ENCODE results near the gene LHPP.

Gene LHPP

GRCh38 chr10:124496620-124497019 lies 35.0 kb downstream of the LHPP start:
- no peak for DNase-seq (ENCODE audit: low spot score)

GRCh38 chr10:124497196-124497881 lies 35.7 kb downstream of the LHPP start:
- DNase-seq (ENCODE audit: low spot score), result peak; percentile 36

- DNase-seq (ENCODE audit: low spot score), result no peak
Observed at GRCh38 chr10:124498056-124498455, 36.4 kb downstream of the LHPP start.

GRCh38 chr10:124500757-124501156 lies 39.1 kb downstream of the LHPP start:
- DNase-seq (ENCODE audit: low spot score), result no peak

- DNase-seq (ENCODE audit: low spot score), result no peak
Observed at GRCh38 chr10:124504711-124505110, 43.1 kb downstream of the LHPP start.

GRCh38 chr10:124505279-124505678 lies 43.7 kb downstream of the LHPP start:
- DNase-seq (ENCODE audit: low spot score), result no peak

GRCh38 chr10:124508070-124508667 lies 46.5 kb downstream of the LHPP start:
- no peak for DNase-seq (ENCODE audit: low spot score)

GRCh38 chr10:124508907-124509454 lies 47.4 kb downstream of the LHPP start:
- DNase-seq (ENCODE audit: low spot score), result no peak

- DNase-seq (ENCODE audit: low spot score), result no peak
Observed at GRCh38 chr10:124509880-124510632, 48.4 kb downstream of the LHPP start.

- no peak for DNase-seq (ENCODE audit: low spot score)
Observed at GRCh38 chr10:124510759-124511158, 49.1 kb downstream of the LHPP start.

- no peak for DNase-seq (ENCODE audit: low spot score)
Observed at GRCh38 chr10:124511205-124512039, 49.8 kb downstream of the LHPP start.

GRCh38 chr10:124512040-124512428 lies 50.4 kb downstream of the LHPP start:
- no peak for DNase-seq (ENCODE audit: low spot score)

GRCh38 chr10:124512600-124512999 lies 51.0 kb downstream of the LHPP start:
- DNase-seq (ENCODE audit: low spot score), result no peak

- no peak for DNase-seq (ENCODE audit: low spot score)
Observed at GRCh38 chr10:124515244-124515970, 53.8 kb downstream of the LHPP start.

- DNase-seq (ENCODE audit: low spot score), result no peak
Observed at GRCh38 chr10:124516181-124516580, 54.6 kb downstream of the LHPP start.

GRCh38 chr10:124516746-124517397 lies 55.2 kb downstream of the LHPP start:
- no peak for DNase-seq (ENCODE audit: low spot score)

GRCh38 chr10:124517461-124517860 lies 55.8 kb downstream of the LHPP start:
- no peak for DNase-seq (ENCODE audit: low spot score)

GRCh38 chr10:124517931-124518330 lies 56.3 kb downstream of the LHPP start:
- no peak for DNase-seq (ENCODE audit: low spot score)

- no peak for DNase-seq (ENCODE audit: low spot score)
Observed at GRCh38 chr10:124518366-124518765, 56.7 kb downstream of the LHPP start.

GRCh38 chr10:124520558-124521428 lies 59.2 kb downstream of the LHPP start:
- no peak for DNase-seq (ENCODE audit: low spot score)
